ENCODE data around the gene FREM1. TPM values are rescaled to one million over a fixed set of nuclear protein-coding genes. Genes with fewer than 3 reads are reported as not detected.
A peak's percentile ranks its signal among the peaks of the same experiment; 100 is the strongest.

Gene FREM1
- total RNA-seq, 1 donor from 2014 or later: 2.7 TPM

DNA sequence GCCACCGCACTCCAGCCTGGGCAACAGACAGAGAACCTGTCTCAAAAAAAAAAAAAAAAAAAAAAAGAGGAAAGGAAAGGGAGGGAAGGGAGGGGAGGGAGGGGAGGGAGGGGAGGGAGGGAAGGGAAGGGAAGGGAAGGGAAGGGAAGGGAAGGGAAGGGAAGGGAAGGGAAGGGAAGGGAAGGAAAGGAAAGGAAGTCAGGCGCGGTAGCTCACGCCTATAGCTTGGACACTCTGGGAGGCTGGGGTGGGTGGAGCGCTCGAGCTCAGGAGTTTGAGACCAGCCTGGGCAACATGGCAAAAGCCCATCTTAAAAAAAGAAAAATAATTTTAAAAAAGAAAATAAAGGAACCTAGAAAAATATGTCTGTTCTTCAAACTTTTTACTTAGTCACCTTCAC, 131.7 kb downstream of the FREM1 start:
- H3K27me3 ChIP-seq: no peaks in the 10 kb centered on the region
- H3K27ac ChIP-seq: no peak overlapping the region
- no peaks in the 10 kb centered on the region for H3K36me3 ChIP-seq
- TF ChIP-seq POLR2A (IDR thresholded peaks at IDR 0.05) (no peak), POLR2AphosphoS5 (IDR thresholded peaks at IDR 0.05; ENCODE audit: insufficient read depth in 1 of 2, low read depth in 1 of 2) (no peak), CTCF (IDR thresholded peaks at IDR 0.05) (no peak)
- H3K9me3 ChIP-seq: no peaks in the 10 kb centered on the region
- H3K4me3 ChIP-seq: no peak overlapping the region
- H3K4me1 ChIP-seq: no peaks in the 10 kb centered on the region
- no peak for DNase-seq (ENCODE audit: extremely low spot score in 2 of 2)
- intact Hi-C loops (cut with DNase I): no loop called here

DNA sequence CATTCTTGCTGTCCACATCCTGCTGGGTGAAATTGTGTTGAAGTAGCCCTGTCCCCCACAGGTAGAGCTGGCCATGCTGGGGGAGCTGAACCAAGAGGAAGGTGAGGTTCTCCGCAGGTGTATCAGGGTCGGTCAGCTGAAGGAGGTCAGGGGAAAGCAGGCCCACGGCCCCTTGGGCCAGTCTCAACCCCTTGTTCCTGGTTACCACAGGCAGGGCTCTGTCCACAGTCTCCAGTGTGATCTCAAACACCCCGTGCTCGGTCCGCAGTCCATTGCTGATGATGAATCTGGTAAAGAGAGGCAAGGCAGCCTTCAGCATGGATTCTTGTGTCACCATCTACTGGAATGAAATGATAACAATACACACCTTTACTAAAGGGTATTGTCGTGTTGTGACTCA, 134.3 kb downstream of the FREM1 start:
- no peak for TF ChIP-seq POLR2AphosphoS5 (IDR thresholded peaks at IDR 0.05; ENCODE audit: insufficient read depth in 1 of 2, low read depth in 1 of 2)
- TF ChIP-seq POLR2A (IDR thresholded peaks at IDR 0.05): no peak
- TF ChIP-seq CTCF (IDR thresholded peaks at IDR 0.05): no peak
- Histone ChIP-seq H3K27ac (no peak overlapping the region), H3K4me3 (no peak overlapping the region), H3K9me3 (no peaks in the 10 kb centered on the region), H3K4me1 (no peaks in the 10 kb centered on the region), H3K27me3 (no peaks in the 10 kb centered on the region), H3K36me3 (no peaks in the 10 kb centered on the region)
- intact Hi-C loops (cut with DNase I): no loop called here
- DNase-seq (ENCODE audit: extremely low spot score in 2 of 2): no peak

- Histone ChIP-seq H3K27ac (no peak overlapping the region), H3K36me3 (no peaks in the 10 kb centered on the region), H3K9me3 (no peaks in the 10 kb centered on the region), H3K4me1 (no peaks in the 10 kb centered on the region), H3K27me3 (no peaks in the 10 kb centered on the region), H3K4me3 (no peak overlapping the region)
- no peak for DNase-seq (ENCODE audit: extremely low spot score in 2 of 2)
- TF ChIP-seq POLR2A (IDR thresholded peaks at IDR 0.05): no peak
- TF ChIP-seq CTCF (IDR thresholded peaks at IDR 0.05): no peak
- no peak for TF ChIP-seq POLR2AphosphoS5 (IDR thresholded peaks at IDR 0.05; ENCODE audit: insufficient read depth in 1 of 2, low read depth in 1 of 2)
- intact Hi-C loops (cut with DNase I): no loop called here
These were observed 139.6 kb downstream of the FREM1 start for GRCh38 chr9:14770592-14770991.

GRCh38 chr9:14769230-14769571, 141.0 kb downstream of the FREM1 start:
- H3K4me3 ChIP-seq: no peak overlapping the region
- no peak for TF ChIP-seq POLR2AphosphoS5 (IDR thresholded peaks at IDR 0.05; ENCODE audit: insufficient read depth in 1 of 2, low read depth in 1 of 2)
- TF ChIP-seq CTCF (IDR thresholded peaks at IDR 0.05): no peak
- TF ChIP-seq POLR2A (IDR thresholded peaks at IDR 0.05): no peak
- intact Hi-C loops (cut with DNase I): loop anchor here (10.0 kb wide), 1 partner anchor 154 kb away; no protein-coding TSS in a partner anchor
- no peak for DNase-seq (ENCODE audit: extremely low spot score in 2 of 2)
- H3K27ac ChIP-seq: no peak overlapping the region
- H3K27me3 ChIP-seq: no peaks in the 10 kb centered on the region
- H3K36me3 ChIP-seq: no peaks in the 10 kb centered on the region
- no peaks in the 10 kb centered on the region for H3K9me3 ChIP-seq
- H3K4me1 ChIP-seq: no peaks in the 10 kb centered on the region

- peak; percentile 51 to 65 (median 56) for TF ChIP-seq CTCF (IDR thresholded peaks at IDR 0.05)
- no peak for TF ChIP-seq POLR2AphosphoS5 (IDR thresholded peaks at IDR 0.05; ENCODE audit: insufficient read depth in 1 of 2, low read depth in 1 of 2)
- no peak for TF ChIP-seq POLR2A (IDR thresholded peaks at IDR 0.05)
- intact Hi-C loops (cut with DNase I): loop anchor here (10.0 kb wide), 1 partner anchor 154 kb away; no protein-coding TSS in a partner anchor
- Histone ChIP-seq H3K27ac (no peak overlapping the region), H3K27me3 (no peaks in the 10 kb centered on the region), H3K4me1 (no peaks in the 10 kb centered on the region), H3K9me3 (no peaks in the 10 kb centered on the region), H3K4me3 (no peak overlapping the region), H3K36me3 (no peaks in the 10 kb centered on the region)
- DNase-seq (ENCODE audit: extremely low spot score in 2 of 2): no peak
These were observed 141.6 kb downstream of the FREM1 start for GRCh38 chr9:14768405-14769229.
